ENCODE data around the gene DNMBP.
"Not testable (repeated sequence)": the region's sequence is repeated elsewhere in the genome, so short reads cannot be mapped to it uniquely, and the experiment has no call there.

DNMBP gene

GRCh38 chr10:99869581-99870122 is 140.1 kb downstream of the DNMBP start:
- DNase-seq (ENCODE audit: low read depth in 2 of 2), result no peak

GRCh38 chr10:99867250-99867649 is 142.5 kb downstream of the DNMBP start:
- not testable (repeated sequence) for DNase-seq (ENCODE audit: low read depth in 2 of 2)

GRCh38 chr10:99863535-99864240 is 146.1 kb downstream of the DNMBP start:
- not testable (repeated sequence) for DNase-seq (ENCODE audit: low read depth in 2 of 2)

- DNase-seq (ENCODE audit: low read depth in 2 of 2), result no peak
Measured at GRCh38 chr10:99860466-99860865, 149.3 kb downstream of the DNMBP start.

- no peak for DNase-seq (ENCODE audit: low read depth in 2 of 2)
Measured at GRCh38 chr10:99859585-99859984, 150.2 kb downstream of the DNMBP start.

GRCh38 chr10:99858849-99859248 is 150.9 kb downstream of the DNMBP start:
- DNase-seq (ENCODE audit: low read depth in 2 of 2), result no peak

GRCh38 chr10:99855479-99856071 is 154.2 kb downstream of the DNMBP start:
- DNase-seq (ENCODE audit: low read depth in 2 of 2), result no peak

GRCh38 chr10:99854860-99855259 is 154.9 kb downstream of the DNMBP start:
- no peak for DNase-seq (ENCODE audit: low read depth in 2 of 2)

- DNase-seq (ENCODE audit: low read depth in 2 of 2), result no peak
Measured at GRCh38 chr10:99853655-99854054, 156.1 kb downstream of the DNMBP start.

GRCh38 chr10:99852481-99853213 is 157.1 kb downstream of the DNMBP start:
- no peak for DNase-seq (ENCODE audit: low read depth in 2 of 2)

- no peak for DNase-seq (ENCODE audit: low read depth in 2 of 2)
Measured at GRCh38 chr10:99851825-99852224, 157.9 kb downstream of the DNMBP start.

GRCh38 chr10:99850767-99851340 is 158.9 kb downstream of the DNMBP start:
- DNase-seq (ENCODE audit: low read depth in 2 of 2), result no peak

GRCh38 chr10:99850021-99850766 is 159.6 kb downstream of the DNMBP start:
- DNase-seq (ENCODE audit: low read depth in 2 of 2), result no peak

- DNase-seq (ENCODE audit: low read depth in 2 of 2), result no peak
Measured at GRCh38 chr10:99849536-99849935, 160.2 kb downstream of the DNMBP start.

GRCh38 chr10:99849057-99849456 is 160.7 kb downstream of the DNMBP start:
- no peak for DNase-seq (ENCODE audit: low read depth in 2 of 2)

- peak; percentile 46 to 71 for DNase-seq (ENCODE audit: low read depth in 2 of 2)
Measured at GRCh38 chr10:99845837-99846382, 163.8 kb downstream of the DNMBP start.

- no peak for DNase-seq (ENCODE audit: low read depth in 2 of 2)
Measured at GRCh38 chr10:99844433-99844955, 165.3 kb downstream of the DNMBP start.

- DNase-seq (ENCODE audit: low read depth in 2 of 2), result no peak
Measured at GRCh38 chr10:99843310-99843709, 166.4 kb downstream of the DNMBP start.

- DNase-seq (ENCODE audit: low read depth in 2 of 2), result no peak
Measured at GRCh38 chr10:99841746-99842145, 168.0 kb downstream of the DNMBP start.

- not testable (repeated sequence) for DNase-seq (ENCODE audit: low read depth in 2 of 2)
Measured at GRCh38 chr10:99840859-99841258, 168.9 kb downstream of the DNMBP start.

GRCh38 chr10:99836711-99837110 is 173.0 kb downstream of the DNMBP start:
- DNase-seq (ENCODE audit: low read depth in 2 of 2), result no peak

Data from activated CD4-positive, alpha-beta T cell treated with anti-CD3 and anti-CD28 coated beads for 24 hours (primary cell).